Stomach (tissue), 4 donors: ENCODE results near the gene C12orf76.

Experiments
- CTCF ChIP-seq, 7 experiments: fragments of 450-650 bp in 4 of 7; fragments of 200-600 bp in 3 of 7; sonication (generic) in 3 of 7; IDR thresholded peaks; one replicate each; pipeline ENCODE4 v1.5.1; 2016 to 2019; ENCODE audit warnings: antibody characterized with exemption in 7 of 7, control low read depth in 2 of 7, mild to moderate bottlenecking in 1 of 7
- EP300 ChIP-seq: sonication (generic); formaldehyde crosslinking; IDR thresholded peaks from one replicate; pipeline ENCODE4 v1.6.1; 2017; ENCODE audit warnings: antibody characterized with exemption
- POLR2A ChIP-seq, 4 donors: fragments of 450-650 bp; IDR thresholded peaks; one replicate each; pipeline ENCODE4 v1.6.1; 2016; ENCODE audit warnings: antibody characterized with exemption in 4 of 4, control low read depth in 2 of 4, mild to moderate bottlenecking in 1 of 4, moderate library complexity in 1 of 4
- POLR2AphosphoS5 ChIP-seq, 3 donors: sonication (generic); formaldehyde crosslinking; IDR thresholded peaks; one replicate each; pipeline ENCODE4 v1.6.1; 2016; ENCODE audit warnings: antibody characterized with exemption in 3 of 3

GRCh38 chr12:110023059-110023980 is 25.0 kb downstream of the C12orf76 start:
- TF ChIP-seq CTCF (IDR thresholded peaks at IDR 0.05) (no peak), POLR2A (IDR thresholded peaks at IDR 0.05) (no peak), EP300 (no peak), POLR2AphosphoS5 (IDR thresholded peaks at IDR 0.05) (no peak)
